LNCAP (cell line): ENCODE measurements around the gene SHROOM2.

ENCODE experiments used
- CTCF ChIP-seq: fragments of 450-650 bp; IDR thresholded peaks from 2 replicates; pipeline ENCODE4 v1.5.1; 2017; ENCODE audit warnings: mild to moderate bottlenecking

Gene SHROOM2, protein sequence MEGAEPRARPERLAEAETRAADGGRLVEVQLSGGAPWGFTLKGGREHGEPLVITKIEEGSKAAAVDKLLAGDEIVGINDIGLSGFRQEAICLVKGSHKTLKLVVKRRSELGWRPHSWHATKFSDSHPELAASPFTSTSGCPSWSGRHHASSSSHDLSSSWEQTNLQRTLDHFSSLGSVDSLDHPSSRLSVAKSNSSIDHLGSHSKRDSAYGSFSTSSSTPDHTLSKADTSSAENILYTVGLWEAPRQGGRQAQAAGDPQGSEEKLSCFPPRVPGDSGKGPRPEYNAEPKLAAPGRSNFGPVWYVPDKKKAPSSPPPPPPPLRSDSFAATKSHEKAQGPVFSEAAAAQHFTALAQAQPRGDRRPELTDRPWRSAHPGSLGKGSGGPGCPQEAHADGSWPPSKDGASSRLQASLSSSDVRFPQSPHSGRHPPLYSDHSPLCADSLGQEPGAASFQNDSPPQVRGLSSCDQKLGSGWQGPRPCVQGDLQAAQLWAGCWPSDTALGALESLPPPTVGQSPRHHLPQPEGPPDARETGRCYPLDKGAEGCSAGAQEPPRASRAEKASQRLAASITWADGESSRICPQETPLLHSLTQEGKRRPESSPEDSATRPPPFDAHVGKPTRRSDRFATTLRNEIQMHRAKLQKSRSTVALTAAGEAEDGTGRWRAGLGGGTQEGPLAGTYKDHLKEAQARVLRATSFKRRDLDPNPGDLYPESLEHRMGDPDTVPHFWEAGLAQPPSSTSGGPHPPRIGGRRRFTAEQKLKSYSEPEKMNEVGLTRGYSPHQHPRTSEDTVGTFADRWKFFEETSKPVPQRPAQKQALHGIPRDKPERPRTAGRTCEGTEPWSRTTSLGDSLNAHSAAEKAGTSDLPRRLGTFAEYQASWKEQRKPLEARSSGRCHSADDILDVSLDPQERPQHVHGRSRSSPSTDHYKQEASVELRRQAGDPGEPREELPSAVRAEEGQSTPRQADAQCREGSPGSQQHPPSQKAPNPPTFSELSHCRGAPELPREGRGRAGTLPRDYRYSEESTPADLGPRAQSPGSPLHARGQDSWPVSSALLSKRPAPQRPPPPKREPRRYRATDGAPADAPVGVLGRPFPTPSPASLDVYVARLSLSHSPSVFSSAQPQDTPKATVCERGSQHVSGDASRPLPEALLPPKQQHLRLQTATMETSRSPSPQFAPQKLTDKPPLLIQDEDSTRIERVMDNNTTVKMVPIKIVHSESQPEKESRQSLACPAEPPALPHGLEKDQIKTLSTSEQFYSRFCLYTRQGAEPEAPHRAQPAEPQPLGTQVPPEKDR (N-terminal part only)

DNA sequence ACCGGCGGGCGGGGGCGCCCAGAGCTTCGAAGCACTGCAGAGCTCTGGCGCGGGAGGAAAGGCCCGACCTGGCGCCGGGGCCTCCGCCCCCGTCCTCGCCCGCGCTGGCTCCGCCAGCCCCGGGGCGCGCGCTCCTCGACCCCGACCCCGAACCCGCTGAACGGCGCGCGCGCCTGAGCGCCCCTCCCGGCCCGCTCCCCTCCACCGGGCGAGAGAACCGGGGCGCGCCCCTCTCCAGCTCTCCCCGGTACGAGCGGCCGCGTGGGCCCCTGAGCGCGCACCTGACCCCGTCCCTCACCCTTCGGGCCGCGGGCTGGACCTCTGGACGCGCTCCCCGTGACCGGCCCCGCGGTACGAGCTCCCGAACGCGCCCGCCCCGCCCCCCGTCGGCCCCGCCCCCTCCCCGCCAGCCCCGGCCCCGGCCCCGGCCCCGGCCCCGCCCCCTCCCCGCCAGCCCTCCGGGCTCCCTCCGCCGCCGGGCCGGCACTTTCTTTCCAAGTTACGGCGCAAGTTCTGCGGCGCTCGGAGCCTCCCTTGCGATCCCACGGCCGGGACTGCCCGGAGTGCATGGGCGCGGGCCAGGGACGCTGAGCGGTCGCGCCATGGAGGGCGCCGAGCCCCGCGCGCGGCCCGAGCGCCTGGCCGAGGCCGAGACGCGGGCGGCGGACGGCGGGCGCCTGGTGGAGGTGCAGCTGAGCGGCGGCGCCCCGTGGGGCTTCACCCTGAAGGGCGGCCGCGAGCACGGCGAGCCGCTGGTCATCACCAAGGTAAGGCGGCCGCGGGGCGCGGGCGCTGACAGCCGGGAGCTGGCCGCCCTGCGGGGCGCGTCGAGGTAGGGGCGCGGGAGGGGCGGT, at the start of gene SHROOM2:
SHROOM2 (plus strand) TSS at position 486 of the 854 bp plus-strand sequence; CDS start at position 603, 117 bp downstream.
- no peak for TF ChIP-seq CTCF

GRCh38 chrX:9737363-9737762, 48.9 kb upstream of the SHROOM2 start:
- TF ChIP-seq CTCF, result no peak

DNA sequence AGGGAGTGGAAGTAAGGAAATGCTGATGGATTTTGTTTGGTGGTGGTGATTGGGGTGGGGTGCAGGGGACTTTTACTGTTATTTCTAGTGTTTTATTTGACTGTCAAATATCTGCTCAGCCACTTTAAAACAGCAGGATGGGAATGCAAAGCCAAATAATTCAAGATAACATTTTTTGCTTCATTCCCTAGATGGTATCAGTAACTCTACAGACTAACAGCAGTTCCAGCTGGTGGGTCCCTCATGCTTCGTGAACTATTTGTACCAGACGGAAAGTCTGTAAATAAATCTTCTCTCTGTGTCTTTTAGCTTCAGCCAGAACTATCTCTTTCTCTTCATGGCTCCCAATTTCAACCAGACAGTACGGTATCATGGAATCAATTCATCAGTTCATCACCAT, 48.1 kb upstream of the SHROOM2 start:
- no peak for TF ChIP-seq CTCF

GRCh38 chrX:9739130-9739529, 47.1 kb upstream of the SHROOM2 start:
- TF ChIP-seq CTCF, result no peak

DNA sequence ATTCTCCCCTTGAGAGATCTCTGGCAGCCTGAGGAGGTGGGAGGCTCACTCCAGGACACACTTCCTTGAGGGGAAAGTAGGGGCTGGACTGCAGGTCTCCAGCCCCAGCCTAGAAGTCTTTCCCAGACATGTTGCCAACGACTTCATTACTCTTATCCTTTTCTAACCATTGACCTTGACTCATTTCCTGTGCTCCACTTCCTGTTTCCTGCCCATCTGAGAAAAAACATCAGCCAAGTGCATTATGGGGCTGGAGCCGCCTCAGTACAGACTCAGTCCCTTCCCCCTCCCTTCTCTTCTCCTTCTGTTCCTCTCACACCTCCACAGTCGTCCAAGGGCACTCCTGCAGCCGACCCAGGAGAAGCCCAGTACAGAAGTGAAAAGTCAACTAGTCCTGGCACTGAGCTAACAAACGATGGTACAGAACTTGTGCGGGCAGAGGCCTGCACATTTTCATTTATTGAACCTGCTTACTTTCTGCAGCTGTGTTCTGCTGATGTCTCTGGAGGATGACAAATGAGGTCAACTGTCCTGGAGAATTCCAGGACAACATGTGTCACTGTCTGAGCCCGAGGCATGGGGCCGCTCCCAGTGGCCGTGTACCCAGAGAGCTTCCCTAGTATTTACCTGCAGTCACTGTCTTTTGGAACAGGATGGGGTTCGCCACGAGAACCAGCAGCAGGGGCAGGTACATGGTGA, 40.7 kb upstream of the SHROOM2 start:
- no peak for TF ChIP-seq CTCF

GRCh38 chrX:9746148-9746888, 39.9 kb upstream of the SHROOM2 start:
- TF ChIP-seq CTCF, result no peak
